ENCODE measurements around the gene IL3RA.

- TF ChIP-seq CTCF (IDR thresholded peaks at IDR 0.05): no peak
- TF ChIP-seq POLR2A (IDR thresholded peaks at IDR 0.05): no peak
Measured at GRCh38 chrX:1321674-1322073, 14.9 kb upstream of the IL3RA start.
